ENCODE measurements around the gene SMARCAL1.

DNA sequence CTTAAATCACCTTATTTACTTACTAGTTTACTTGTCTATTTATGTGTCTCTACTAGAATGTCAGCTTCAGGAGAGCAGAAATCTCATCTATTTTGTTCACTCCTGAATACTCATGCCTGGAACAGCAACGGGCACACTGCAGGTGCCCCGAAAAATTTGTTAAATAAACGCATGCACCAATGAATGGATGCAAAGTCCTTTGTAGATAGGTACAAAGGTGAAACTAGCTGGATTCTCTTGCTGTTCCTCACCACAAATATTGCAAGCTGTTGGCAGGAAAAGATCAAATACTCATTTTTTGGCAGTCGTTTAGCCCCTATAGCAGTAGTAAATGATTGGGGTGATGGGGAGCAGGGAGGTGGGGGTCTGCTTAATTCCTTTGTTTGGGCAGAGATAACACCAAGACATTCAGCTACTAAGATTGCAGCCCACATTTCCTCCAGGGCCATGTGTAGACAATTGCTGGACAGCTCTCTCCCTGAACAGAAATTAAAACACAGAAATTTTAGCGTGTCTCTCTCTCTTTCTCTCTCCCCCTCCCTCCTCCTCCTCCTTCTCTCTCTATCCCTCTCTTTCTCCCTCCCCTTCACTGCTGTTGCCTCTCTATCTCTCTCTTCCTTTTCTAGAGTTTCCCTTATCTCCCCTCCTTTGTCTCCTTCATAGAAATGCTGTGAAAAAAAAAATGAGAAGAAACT is 45.4 kb upstream of the SMARCAL1 start:
- TF ChIP-seq, protein P1, sequence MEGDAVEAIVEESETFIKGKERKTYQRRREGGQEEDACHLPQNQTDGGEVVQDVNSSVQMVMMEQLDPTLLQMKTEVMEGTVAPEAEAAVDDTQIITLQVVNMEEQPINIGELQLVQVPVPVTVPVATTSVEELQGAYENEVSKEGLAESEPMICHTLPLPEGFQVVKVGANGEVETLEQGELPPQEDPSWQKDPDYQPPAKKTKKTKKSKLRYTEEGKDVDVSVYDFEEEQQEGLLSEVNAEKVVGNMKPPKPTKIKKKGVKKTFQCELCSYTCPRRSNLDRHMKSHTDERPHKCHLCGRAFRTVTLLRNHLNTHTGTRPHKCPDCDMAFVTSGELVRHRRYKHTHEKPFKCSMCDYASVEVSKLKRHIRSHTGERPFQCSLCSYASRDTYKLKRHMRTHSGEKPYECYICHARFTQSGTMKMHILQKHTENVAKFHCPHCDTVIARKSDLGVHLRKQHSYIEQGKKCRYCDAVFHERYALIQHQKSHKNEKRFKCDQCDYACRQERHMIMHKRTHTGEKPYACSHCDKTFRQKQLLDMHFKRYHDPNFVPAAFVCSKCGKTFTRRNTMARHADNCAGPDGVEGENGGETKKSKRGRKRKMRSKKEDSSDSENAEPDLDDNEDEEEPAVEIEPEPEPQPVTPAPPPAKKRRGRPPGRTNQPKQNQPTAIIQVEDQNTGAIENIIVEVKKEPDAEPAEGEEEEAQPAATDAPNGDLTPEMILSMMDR (IDR thresholded peaks at IDR 0.05): no peak
- TF ChIP-seq POLR2A (IDR thresholded peaks at IDR 0.05): no peak

Data from right lobe of liver (tissue), 4 donors.